HCT116 (cell line): ENCODE data around the gene SCGB1A1. TPM values are rescaled to one million over a fixed set of nuclear protein-coding genes. Genes with fewer than 3 reads are reported as not detected.

Source experiments
- ATAC-seq: fragments of 200-7000 bp; cut with Tn5 transposase; 2 replicates; pipeline ENCODE4 v1.9.1; 2020; ENCODE audit warnings: mild to moderate bottlenecking, moderate library complexity
- BruUV-seq: library from RNA; stranded (reverse); fragments of 400-500 nt; replicated peaks from 2 replicates; lab custom pipeline; 2021; lab: Mats Ljungman, UMichigan
- CTCF ChIA-PET: fragments of 300-600 bp; sonication (Branson Sonifier 250); formaldehyde crosslinking; loops from one replicate; lab custom pipeline; 2021; ENCODE audit warnings: antibody characterized with exemption; lab: Charles Lee
- POLR2A ChIA-PET: fragments of 300-600, 350-600 bp; sonication (Branson Sonifier 250); formaldehyde crosslinking; loops from one replicate; lab custom pipeline; 2021; ENCODE audit warnings: antibody characterized with exemption; lab: Charles Lee
- RAD21 ChIA-PET, 2 experiments: fragments of 300-600 bp; sonication (Branson Sonifier 250); formaldehyde crosslinking; loops; one replicate each; lab custom pipeline; 2023; ENCODE audit warnings: low total read pairs in 2 of 2; ENCODE audit not compliant: uncharacterized antibody in 2 of 2, unreplicated experiment in 2 of 2, low non-redundant PET in 1 of 2; lab: Charles Lee
- DNase-seq: peaks from one replicate; pipeline ENCODE4 v3.0.0-alpha.2; 2010; ENCODE audit warnings: low read depth, low spot score
- H2AFZ ChIP-seq: fragments of 200-600 bp; shearing (Covaris generic), sonication (generic); 2 replicates; pipeline ENCODE4 v1.6.1; 2017; ENCODE audit warnings: low read depth, mixed run types, mixed read lengths, antibody characterized with exemption, low read length; ENCODE audit not compliant: poor library complexity, severe bottlenecking
- H3K27ac ChIP-seq: 2 replicates; pipeline ENCODE4 v1.5.1; 2012; ENCODE audit warnings: low read depth, low read length
- H3K27me3 ChIP-seq: fragments of 200-600 bp; sonication (generic); 2 replicates; pipeline ENCODE4 v1.6.1; 2016; ENCODE audit warnings: mixed run types, low read length, mixed read lengths; ENCODE audit not compliant: insufficient read depth
- H3K36me3 ChIP-seq, 2 experiments: fragments of 200-500 bp in 1 of 2; fragments of 200-600 bp in 1 of 2; sonication (Bioruptor generic) in 1 of 2; sonication (generic) in 1 of 2; 2 replicates each; pipeline versions ENCODE4 v1.5.1 to v1.6.1; 2014 to 2016; ENCODE audit warnings: low read length in 2 of 2, inconsistent platforms in 1 of 2, mixed read lengths in 1 of 2, mixed run types in 1 of 2; ENCODE audit not compliant: insufficient read depth in 2 of 2, control insufficient read depth in 1 of 2
- H3K4me1 ChIP-seq, 2 experiments: fragments of 200-600 bp in 1 of 2; sonication (generic) in 1 of 2; 2 replicates each; pipeline versions ENCODE4 v1.5.1 to v1.6.1; 2012 to 2017; ENCODE audit warnings: low read length in 2 of 2, inconsistent platforms in 1 of 2, mild to moderate bottlenecking in 1 of 2, mixed read lengths in 1 of 2, mixed run types in 1 of 2, moderate library complexity in 1 of 2; ENCODE audit not compliant: insufficient read depth in 2 of 2, control insufficient read depth in 1 of 2
- H3K4me2 ChIP-seq: fragments of 200-600 bp; sonication (generic); 2 replicates; pipeline ENCODE4 v1.6.1; 2017; ENCODE audit warnings: mixed run types, low read length, mixed read lengths
- H3K4me3 ChIP-seq, 2 experiments: fragments of 200-600 bp in 1 of 2; sonication (generic) in 1 of 2; replicated peaks in 1 of 2; 2 replicates each; pipeline ENCODE4 v1.5.1; 2011 to 2016; ENCODE audit warnings: low read length in 2 of 2, control low read depth in 1 of 2, low read depth in 1 of 2, mild to moderate bottlenecking in 1 of 2, mixed read lengths in 1 of 2, mixed run types in 1 of 2
- H3K79me2 ChIP-seq: fragments of 200-600 bp; sonication (generic); 2 replicates; pipeline ENCODE4 v1.6.1; 2017; ENCODE audit warnings: mild to moderate bottlenecking, mixed run types, low read length, moderate library complexity, mixed read lengths; ENCODE audit not compliant: insufficient read depth
- H3K9ac ChIP-seq: fragments of 200-600 bp; sonication (generic); 2 replicates; pipeline ENCODE4 v1.6.1; 2016; ENCODE audit warnings: low read length, mixed read lengths
- H3K9me2 ChIP-seq: fragments of 200-600 bp; sonication (generic), shearing (Covaris generic); 2 replicates; pipeline ENCODE4 v1.6.1; 2017; ENCODE audit warnings: mixed run types, mild to moderate bottlenecking, moderate library complexity; ENCODE audit not compliant: insufficient read depth
- H3K9me3 ChIP-seq, 2 experiments: fragments of 200-500 bp in 1 of 2; fragments of 200-600 bp in 1 of 2; sonication (Bioruptor generic) in 1 of 2; sonication (generic) in 1 of 2; 2 replicates each; pipeline ENCODE4 v1.6.1; 2014 to 2017; ENCODE audit warnings: low read length in 2 of 2, mixed read lengths in 2 of 2, inconsistent platforms in 1 of 2, low read depth in 1 of 2, mild to moderate bottlenecking in 1 of 2, mixed run types in 1 of 2, moderate library complexity in 1 of 2; ENCODE audit not compliant: control insufficient read depth in 1 of 2, insufficient read depth in 1 of 2
- H4K20me1 ChIP-seq: fragments of 200-600 bp; sonication (generic), shearing (Covaris generic); 2 replicates; pipeline ENCODE4 v1.6.1; 2017; ENCODE audit warnings: mixed run types, mild to moderate bottlenecking, moderate library complexity; ENCODE audit not compliant: insufficient read depth
- CBX3 ChIP-seq: IDR thresholded peaks from 2 replicates; pipeline ENCODE4 v1.6.1; 2012; ENCODE audit warnings: low read depth
- EGR1 ChIP-seq: IDR thresholded peaks from 2 replicates; pipeline ENCODE4 v1.6.1; 2012; ENCODE audit warnings: low read depth
- ELF1 ChIP-seq: IDR thresholded peaks from 2 replicates; pipeline ENCODE4 v1.6.1; 2012; ENCODE audit warnings: low read depth, borderline replicate concordance
- POLR2AphosphoS5 ChIP-seq: IDR thresholded peaks from 2 replicates; pipeline ENCODE4 v1.6.1; 2011; ENCODE audit warnings: mild to moderate bottlenecking, low read depth, low read length, moderate library complexity
- RAD21 ChIP-seq: IDR thresholded peaks from 2 replicates; pipeline ENCODE4 v1.6.1; 2012; ENCODE audit warnings: low read depth, mild to moderate bottlenecking
- SIN3A ChIP-seq: IDR thresholded peaks from 2 replicates; pipeline ENCODE4 v1.6.1; 2012; ENCODE audit warnings: low read depth
- intact Hi-C: fragments of 100-400 bp; cut with micrococcal nuclease; formaldehyde crosslinking; loops from 2 replicates; pipeline ENCODE4 v1.10.0; 2022
- total RNA-seq: library from RNA; stranded (reverse); gene quantifications from one replicate; pipeline ENCODE4 v1.2.1, GENCODE V29; 2021; ENCODE audit not compliant: unreplicated experiment
- TF ChIP-seq, protein P1 (sequence below): IDR thresholded peaks from 2 replicates; pipeline ENCODE4 v1.6.1; 2012; ENCODE audit warnings: low read depth
- TF ChIP-seq, protein P2 (sequence below): IDR thresholded peaks from 2 replicates; pipeline ENCODE4 v1.6.1; 2011; ENCODE audit warnings: mild to moderate bottlenecking, low read length, moderate library complexity; ENCODE audit not compliant: insufficient replicate concordance; ENCODE audit errors: extremely low read depth
- TF ChIP-seq, protein P3 (sequence below), 3 experiments: fragments of 200-600 bp in 1 of 3; sonication (generic) in 1 of 3; IDR thresholded peaks in 2 of 3; conservative IDR thresholded peaks in 1 of 3; 2 replicates each; pipeline ENCODE4 v1.5.1; 2012 to 2017; ENCODE audit warnings: low read depth in 2 of 3, low read length in 2 of 3, antibody characterized with exemption in 1 of 3, borderline replicate concordance in 1 of 3, control low read depth in 1 of 3, mild to moderate bottlenecking in 1 of 3, mixed read lengths in 1 of 3, mixed run types in 1 of 3, moderate library complexity in 1 of 3; ENCODE audit not compliant: insufficient read depth in 1 of 3

SCGB1A1 gene
- total RNA-seq, 1 experiment from 2014 or later: 2.0 TPM

DNA sequence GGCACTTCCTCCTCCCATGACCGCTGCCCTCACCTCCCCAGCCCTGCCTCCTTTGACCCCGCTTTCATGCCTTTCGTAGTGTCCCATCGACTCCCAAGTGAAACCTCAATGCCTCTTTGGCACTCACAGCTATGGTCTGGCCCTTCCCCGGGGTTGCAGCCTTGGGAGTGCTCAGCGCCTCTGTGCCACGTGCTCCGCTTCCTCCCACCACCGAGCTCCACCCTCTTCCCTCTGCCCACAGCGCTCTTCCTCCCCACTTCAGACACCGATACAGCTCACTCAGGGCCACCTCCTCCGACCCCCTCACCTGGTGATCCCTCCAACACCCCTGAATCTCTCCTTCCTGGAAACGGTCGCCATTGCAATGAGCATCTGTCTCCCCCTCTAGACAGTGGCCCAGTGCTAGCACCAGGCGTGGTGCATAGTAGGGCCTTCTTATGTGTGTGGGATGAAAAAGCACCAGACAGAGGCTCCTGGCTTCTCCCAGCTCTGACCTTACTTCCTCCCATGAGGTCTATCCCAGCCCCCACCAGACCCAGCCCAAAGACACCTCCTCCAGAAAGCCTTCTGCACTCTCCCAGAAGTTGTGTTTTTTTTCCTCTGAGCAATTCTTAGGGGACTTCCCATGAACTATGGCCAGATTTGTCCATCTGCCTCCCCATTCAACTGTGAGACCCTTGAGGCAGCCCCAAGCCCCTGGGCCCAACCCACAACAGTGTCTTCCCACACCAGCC is 16.4 kb upstream of the SCGB1A1 start:
- H3K79me2 ChIP-seq: no peaks in the 10 kb centered on the region
- no peak overlapping the region for H3K4me3 ChIP-seq
- no peaks in the 10 kb centered on the region for H3K9me3 ChIP-seq
- no peaks in the 10 kb centered on the region for H3K27me3 ChIP-seq
- H4K20me1 ChIP-seq: no peaks in the 10 kb centered on the region
- no peak overlapping the region for H3K27ac ChIP-seq
- ChIA-PET CTCF (no interaction called here), POLR2A (no interaction called here), RAD21 (no interaction called here)
- H3K36me3 ChIP-seq: no peaks in the 10 kb centered on the region
- no peak overlapping the region for H3K4me2 ChIP-seq
- TF ChIP-seq EGR1 (no peak), SIN3A (no peak)
- no peak overlapping the region for H2AFZ ChIP-seq
- BruUV-seq: no TSS peak
- no peaks in the 10 kb centered on the region for H3K9me2 ChIP-seq
- DNase-seq: no peak
- ATAC-seq: no peak
- intact Hi-C loops: no loop called here
- no peak overlapping the region for H3K9ac ChIP-seq
- H3K4me1 ChIP-seq: peaks cover 0 to 10% of the 10 kb centered on the region in 2 experiments; a peak in 1 of 4 replicates

- TF ChIP-seq RAD21 (no peak), ELF1 (no peak), POLR2AphosphoS5 (no peak), CBX3 (no peak)
- TF ChIP-seq, protein P1, sequence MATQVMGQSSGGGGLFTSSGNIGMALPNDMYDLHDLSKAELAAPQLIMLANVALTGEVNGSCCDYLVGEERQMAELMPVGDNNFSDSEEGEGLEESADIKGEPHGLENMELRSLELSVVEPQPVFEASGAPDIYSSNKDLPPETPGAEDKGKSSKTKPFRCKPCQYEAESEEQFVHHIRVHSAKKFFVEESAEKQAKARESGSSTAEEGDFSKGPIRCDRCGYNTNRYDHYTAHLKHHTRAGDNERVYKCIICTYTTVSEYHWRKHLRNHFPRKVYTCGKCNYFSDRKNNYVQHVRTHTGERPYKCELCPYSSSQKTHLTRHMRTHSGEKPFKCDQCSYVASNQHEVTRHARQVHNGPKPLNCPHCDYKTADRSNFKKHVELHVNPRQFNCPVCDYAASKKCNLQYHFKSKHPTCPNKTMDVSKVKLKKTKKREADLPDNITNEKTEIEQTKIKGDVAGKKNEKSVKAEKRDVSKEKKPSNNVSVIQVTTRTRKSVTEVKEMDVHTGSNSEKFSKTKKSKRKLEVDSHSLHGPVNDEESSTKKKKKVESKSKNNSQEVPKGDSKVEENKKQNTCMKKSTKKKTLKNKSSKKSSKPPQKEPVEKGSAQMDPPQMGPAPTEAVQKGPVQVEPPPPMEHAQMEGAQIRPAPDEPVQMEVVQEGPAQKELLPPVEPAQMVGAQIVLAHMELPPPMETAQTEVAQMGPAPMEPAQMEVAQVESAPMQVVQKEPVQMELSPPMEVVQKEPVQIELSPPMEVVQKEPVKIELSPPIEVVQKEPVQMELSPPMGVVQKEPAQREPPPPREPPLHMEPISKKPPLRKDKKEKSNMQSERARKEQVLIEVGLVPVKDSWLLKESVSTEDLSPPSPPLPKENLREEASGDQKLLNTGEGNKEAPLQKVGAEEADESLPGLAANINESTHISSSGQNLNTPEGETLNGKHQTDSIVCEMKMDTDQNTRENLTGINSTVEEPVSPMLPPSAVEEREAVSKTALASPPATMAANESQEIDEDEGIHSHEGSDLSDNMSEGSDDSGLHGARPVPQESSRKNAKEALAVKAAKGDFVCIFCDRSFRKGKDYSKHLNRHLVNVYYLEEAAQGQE: no peak
- TF ChIP-seq, protein P2, sequence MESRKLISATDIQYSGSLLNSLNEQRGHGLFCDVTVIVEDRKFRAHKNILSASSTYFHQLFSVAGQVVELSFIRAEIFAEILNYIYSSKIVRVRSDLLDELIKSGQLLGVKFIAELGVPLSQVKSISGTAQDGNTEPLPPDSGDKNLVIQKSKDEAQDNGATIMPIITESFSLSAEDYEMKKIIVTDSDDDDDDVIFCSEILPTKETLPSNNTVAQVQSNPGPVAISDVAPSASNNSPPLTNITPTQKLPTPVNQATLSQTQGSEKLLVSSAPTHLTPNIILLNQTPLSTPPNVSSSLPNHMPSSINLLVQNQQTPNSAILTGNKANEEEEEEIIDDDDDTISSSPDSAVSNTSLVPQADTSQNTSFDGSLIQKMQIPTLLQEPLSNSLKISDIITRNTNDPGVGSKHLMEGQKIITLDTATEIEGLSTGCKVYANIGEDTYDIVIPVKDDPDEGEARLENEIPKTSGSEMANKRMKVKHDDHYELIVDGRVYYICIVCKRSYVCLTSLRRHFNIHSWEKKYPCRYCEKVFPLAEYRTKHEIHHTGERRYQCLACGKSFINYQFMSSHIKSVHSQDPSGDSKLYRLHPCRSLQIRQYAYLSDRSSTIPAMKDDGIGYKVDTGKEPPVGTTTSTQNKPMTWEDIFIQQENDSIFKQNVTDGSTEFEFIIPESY: no peak
- TF ChIP-seq, protein P3, sequence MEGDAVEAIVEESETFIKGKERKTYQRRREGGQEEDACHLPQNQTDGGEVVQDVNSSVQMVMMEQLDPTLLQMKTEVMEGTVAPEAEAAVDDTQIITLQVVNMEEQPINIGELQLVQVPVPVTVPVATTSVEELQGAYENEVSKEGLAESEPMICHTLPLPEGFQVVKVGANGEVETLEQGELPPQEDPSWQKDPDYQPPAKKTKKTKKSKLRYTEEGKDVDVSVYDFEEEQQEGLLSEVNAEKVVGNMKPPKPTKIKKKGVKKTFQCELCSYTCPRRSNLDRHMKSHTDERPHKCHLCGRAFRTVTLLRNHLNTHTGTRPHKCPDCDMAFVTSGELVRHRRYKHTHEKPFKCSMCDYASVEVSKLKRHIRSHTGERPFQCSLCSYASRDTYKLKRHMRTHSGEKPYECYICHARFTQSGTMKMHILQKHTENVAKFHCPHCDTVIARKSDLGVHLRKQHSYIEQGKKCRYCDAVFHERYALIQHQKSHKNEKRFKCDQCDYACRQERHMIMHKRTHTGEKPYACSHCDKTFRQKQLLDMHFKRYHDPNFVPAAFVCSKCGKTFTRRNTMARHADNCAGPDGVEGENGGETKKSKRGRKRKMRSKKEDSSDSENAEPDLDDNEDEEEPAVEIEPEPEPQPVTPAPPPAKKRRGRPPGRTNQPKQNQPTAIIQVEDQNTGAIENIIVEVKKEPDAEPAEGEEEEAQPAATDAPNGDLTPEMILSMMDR (IDR thresholded peaks at IDR 0.05 in 2 of 3, conservative IDR thresholded peaks at IDR 0.05 in 1 of 3; ENCODE audit: borderline replicate concordance in 1 of 3, insufficient read depth in 1 of 3, low read depth in 2 of 3, low read length in 2 of 3): no peak
- no peaks in the 10 kb centered on the region for H3K36me3 ChIP-seq
- H3K9ac ChIP-seq: no peak overlapping the region
- DNase-seq (no peak), ATAC-seq (no peak)
- ChIA-PET CTCF (interaction anchor here (0.6 to 1.5 kb wide), 3 partner anchors 8 to 161 kb away, joined by 4 to 7 read pairs (median 5); no protein-coding TSS in a partner anchor), RAD21 (no interaction called here), POLR2A (no interaction called here)
- H4K20me1 ChIP-seq: no peaks in the 10 kb centered on the region
- H2AFZ ChIP-seq: no peak overlapping the region
- BruUV-seq: no TSS peak
- peaks cover 0 to 10% of the 10 kb centered on the region in 2 experiments; a peak in 1 of 4 replicates for H3K4me1 ChIP-seq
- H3K27me3 ChIP-seq: no peaks in the 10 kb centered on the region
- no peaks in the 10 kb centered on the region for H3K9me2 ChIP-seq
- no peak overlapping the region for H3K4me2 ChIP-seq
- no peak overlapping the region for H3K27ac ChIP-seq
- H3K4me3 ChIP-seq: no peak overlapping the region
- intact Hi-C loops: no loop called here
- H3K9me3 ChIP-seq: no peaks in the 10 kb centered on the region
- no peaks in the 10 kb centered on the region for H3K79me2 ChIP-seq
These were observed 15.7 kb upstream of the SCGB1A1 start for GRCh38 chr11:62402960-62403730.
